ENCODE results near the gene KLK13.

The KLK13 gene

DNA sequence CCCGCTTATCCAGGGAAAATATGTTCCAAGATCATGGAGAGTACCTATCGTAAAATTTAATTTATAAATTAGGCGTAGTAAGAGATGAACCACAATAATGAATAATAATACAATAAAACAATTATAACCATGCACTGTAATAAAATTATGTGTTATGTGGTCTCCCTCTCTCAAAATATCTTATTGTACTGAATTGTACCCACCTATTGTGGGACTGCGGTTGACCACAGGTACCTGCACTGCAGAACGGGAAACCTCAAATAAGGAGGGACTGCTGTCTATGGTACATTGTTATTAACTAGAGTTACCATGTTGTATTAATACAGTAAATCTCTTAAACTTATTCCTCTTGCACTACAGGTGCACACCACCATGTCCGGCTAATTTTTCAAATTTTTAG lies 24.7 kb downstream of the KLK13 start:
- no peaks in the 10 kb centered on the region for H3K4me1 ChIP-seq (ENCODE audit: control insufficient read depth in 1 of 2, insufficient read depth in 1 of 2, low read depth in 1 of 2, low read length in 1 of 2)
- TF ChIP-seq, protein P1, sequence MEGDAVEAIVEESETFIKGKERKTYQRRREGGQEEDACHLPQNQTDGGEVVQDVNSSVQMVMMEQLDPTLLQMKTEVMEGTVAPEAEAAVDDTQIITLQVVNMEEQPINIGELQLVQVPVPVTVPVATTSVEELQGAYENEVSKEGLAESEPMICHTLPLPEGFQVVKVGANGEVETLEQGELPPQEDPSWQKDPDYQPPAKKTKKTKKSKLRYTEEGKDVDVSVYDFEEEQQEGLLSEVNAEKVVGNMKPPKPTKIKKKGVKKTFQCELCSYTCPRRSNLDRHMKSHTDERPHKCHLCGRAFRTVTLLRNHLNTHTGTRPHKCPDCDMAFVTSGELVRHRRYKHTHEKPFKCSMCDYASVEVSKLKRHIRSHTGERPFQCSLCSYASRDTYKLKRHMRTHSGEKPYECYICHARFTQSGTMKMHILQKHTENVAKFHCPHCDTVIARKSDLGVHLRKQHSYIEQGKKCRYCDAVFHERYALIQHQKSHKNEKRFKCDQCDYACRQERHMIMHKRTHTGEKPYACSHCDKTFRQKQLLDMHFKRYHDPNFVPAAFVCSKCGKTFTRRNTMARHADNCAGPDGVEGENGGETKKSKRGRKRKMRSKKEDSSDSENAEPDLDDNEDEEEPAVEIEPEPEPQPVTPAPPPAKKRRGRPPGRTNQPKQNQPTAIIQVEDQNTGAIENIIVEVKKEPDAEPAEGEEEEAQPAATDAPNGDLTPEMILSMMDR (IDR thresholded peaks at IDR 0.05) = no peak
- no peak overlapping the region for H3K27ac ChIP-seq
- H3K36me3 ChIP-seq = no peaks in the 10 kb centered on the region
- H3K27me3 ChIP-seq = peaks cover 6% of the 10 kb centered on the region
- H3K4me3 ChIP-seq (ENCODE audit: low read depth in 1 of 2, low read length in 1 of 2) = no peak overlapping the region
- H3K9me3 ChIP-seq = no peaks in the 10 kb centered on the region

- TF ChIP-seq, protein P1 (IDR thresholded peaks at IDR 0.05) = no peak
- H3K27me3 ChIP-seq = peaks cover 16% of the 10 kb centered on the region
- no peaks in the 10 kb centered on the region for H3K9me3 ChIP-seq
- H3K27ac ChIP-seq = no peak overlapping the region
- H3K36me3 ChIP-seq = no peaks in the 10 kb centered on the region
- H3K4me3 ChIP-seq (ENCODE audit: low read depth in 1 of 2, low read length in 1 of 2) = no peak overlapping the region
- no peaks in the 10 kb centered on the region for H3K4me1 ChIP-seq (ENCODE audit: control insufficient read depth in 1 of 2, insufficient read depth in 1 of 2, low read depth in 1 of 2, low read length in 1 of 2)
Observed at GRCh38 chr19:51036519-51036918, 28.4 kb downstream of the KLK13 start.

GRCh38 chr19:51034704-51035103 lies 30.2 kb downstream of the KLK13 start, which contains the start of gene KLK12:
Gene KLK12, minus strand, starts transcription at chr19:51035002. Its CDS starts 381 bp downstream, at chr19:51034621.
- Histone ChIP-seq H3K4me1 (ENCODE audit: control insufficient read depth in 1 of 2, insufficient read depth in 1 of 2, low read depth in 1 of 2, low read length in 1 of 2) (no peaks in the 10 kb centered on the region), H3K36me3 (no peaks in the 10 kb centered on the region), H3K9me3 (no peaks in the 10 kb centered on the region), H3K27me3 (peaks cover 16% of the 10 kb centered on the region), H3K4me3 (ENCODE audit: low read depth in 1 of 2, low read length in 1 of 2) (no peak within 1 kb of the TSS), H3K27ac (no peak within 1 kb of the TSS)
- TF ChIP-seq, protein P1 (IDR thresholded peaks at IDR 0.05) = no peak

GRCh38 chr19:51031880-51032225 lies 33.0 kb downstream of the KLK13 start:
- TF ChIP-seq, protein P1 (IDR thresholded peaks at IDR 0.05) = no peak
- H3K27me3 ChIP-seq = peaks cover 34% of the 10 kb centered on the region
- H3K4me3 ChIP-seq (ENCODE audit: low read depth in 1 of 2, low read length in 1 of 2) = no peak overlapping the region
- H3K4me1 ChIP-seq (ENCODE audit: control insufficient read depth in 1 of 2, insufficient read depth in 1 of 2, low read depth in 1 of 2, low read length in 1 of 2) = no peaks in the 10 kb centered on the region
- H3K27ac ChIP-seq = no peak overlapping the region
- H3K36me3 ChIP-seq = no peaks in the 10 kb centered on the region
- no peaks in the 10 kb centered on the region for H3K9me3 ChIP-seq

DNA sequence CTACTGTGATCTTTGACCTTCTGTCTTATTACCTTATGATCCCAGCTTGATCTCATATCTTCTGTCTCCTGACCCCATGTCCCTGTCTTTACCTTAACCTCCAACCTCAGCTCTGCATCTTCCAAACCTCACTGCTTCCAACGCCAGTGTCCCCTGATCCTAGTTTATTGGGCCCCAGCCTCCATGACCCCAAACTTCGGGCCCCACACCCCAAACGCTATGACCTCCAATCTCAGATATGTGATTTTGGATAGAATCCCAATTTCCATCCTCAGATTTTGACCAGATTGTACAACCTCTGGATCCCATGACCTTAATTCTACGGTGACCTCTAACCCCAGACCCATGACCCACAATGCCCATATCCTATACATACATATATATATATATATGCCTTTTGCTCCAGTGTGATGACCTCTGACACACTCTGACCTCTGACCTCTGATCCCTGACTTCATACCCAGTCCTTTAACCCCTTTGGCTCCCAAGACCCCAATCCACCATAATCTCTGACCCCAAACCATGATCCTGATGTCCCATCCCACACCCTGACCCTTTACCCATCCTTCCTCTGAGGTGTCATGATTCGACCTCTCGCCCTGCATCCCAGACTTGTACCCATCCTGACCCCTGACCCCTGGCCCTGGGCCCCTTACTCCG lies 33.5 kb downstream of the KLK13 start:
- Histone ChIP-seq H3K36me3 (no peaks in the 10 kb centered on the region), H3K9me3 (no peaks in the 10 kb centered on the region), H3K4me1 (ENCODE audit: control insufficient read depth in 1 of 2, insufficient read depth in 1 of 2, low read depth in 1 of 2, low read length in 1 of 2) (no peaks in the 10 kb centered on the region), H3K27me3 (peaks cover 39% of the 10 kb centered on the region), H3K27ac (no peak overlapping the region), H3K4me3 (ENCODE audit: low read depth in 1 of 2, low read length in 1 of 2) (no peak overlapping the region)
- TF ChIP-seq, protein P1 (IDR thresholded peaks at IDR 0.05) = no peak
